ENCODE measurements around the gene ARL15.

Gene ARL15

GRCh38 chr5:54242297-54242696, 68.1 kb downstream of the ARL15 start:
- DNase-seq, result no peak

GRCh38 chr5:54234304-54234933, 76.0 kb downstream of the ARL15 start:
- no peak for DNase-seq

GRCh38 chr5:54230936-54231685, 79.3 kb downstream of the ARL15 start:
- DNase-seq, result no peak

DNA sequence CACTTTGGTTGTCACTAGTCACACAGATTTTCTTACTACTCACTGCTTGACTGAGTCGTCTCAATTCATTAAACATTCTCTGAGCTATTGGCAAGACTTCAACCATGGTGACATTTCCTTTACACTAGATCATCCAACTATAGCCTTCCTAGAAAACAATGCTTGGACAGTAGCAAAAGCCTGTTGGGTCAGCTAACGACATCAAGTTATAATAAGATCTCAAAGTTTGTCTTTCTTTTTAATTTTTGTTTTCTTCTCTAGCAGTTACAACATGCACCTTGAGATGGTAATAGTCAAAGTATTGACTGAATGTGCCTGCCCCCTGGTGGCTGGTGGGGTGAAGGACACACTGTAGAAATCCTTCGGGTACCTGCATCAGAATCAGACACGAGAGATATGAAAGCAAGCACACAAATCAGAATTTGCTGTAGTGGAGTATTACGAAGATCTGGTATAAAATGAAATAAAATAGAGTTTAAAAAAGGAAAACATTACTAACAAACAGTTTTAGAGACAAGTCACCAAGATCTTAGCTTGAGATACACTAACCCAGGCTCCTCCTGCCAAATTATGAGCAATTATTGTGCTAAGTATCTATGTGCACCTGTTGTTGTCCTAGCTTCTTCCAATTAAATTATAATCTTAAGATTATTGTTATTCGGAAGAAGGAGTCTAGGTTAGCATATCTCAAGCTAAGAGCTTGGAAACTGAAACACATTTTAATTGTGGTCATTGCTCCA, 81.2 kb downstream of the ARL15 start:
- DNase-seq, result peak; percentile 61

DNA sequence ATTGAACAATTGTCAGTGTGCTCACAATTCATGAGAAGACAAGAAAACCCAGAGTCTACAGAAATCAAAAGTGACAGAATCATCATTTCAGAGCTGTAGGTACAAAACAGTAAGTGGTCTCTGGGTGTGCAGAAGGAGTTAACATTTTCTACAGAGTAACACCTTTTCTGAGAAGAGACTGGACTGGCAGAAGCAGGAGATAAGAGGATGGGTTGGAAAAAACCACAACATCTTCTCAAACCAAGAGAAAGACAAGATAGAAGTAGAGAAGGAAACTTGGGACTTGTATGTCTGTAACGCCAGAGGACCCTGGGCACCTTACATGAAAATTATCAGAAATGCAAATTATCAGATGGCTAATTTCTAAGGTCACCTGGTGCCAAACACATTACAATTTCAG, 82.6 kb downstream of the ARL15 start:
- DNase-seq, result no peak

GRCh38 chr5:54227109-54227508, 83.3 kb downstream of the ARL15 start:
- no peak for DNase-seq

DNA sequence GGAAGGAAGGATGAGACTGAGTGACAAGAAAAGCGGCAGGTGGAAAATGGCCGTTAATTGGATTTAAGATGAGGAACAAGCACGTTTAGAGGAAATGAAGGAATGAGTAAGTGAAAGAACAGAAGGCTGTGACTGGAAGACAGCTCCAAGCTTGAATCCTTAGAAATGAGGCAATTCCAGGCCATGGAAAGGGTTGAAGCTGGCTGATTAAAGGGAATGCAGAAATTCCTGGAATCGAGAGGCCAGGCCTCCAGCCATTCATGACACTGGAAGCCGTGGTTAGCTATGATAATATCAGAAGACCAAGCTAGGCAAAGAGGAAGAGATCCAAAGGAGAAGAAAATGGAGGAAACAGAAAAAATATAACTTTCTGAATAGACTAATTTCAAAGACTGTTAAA, 84.2 kb downstream of the ARL15 start:
- DNase-seq, result no peak

- DNase-seq, result no peak
Measured at GRCh38 chr5:54224103-54224826, 86.1 kb downstream of the ARL15 start.

GRCh38 chr5:54222336-54222735, 88.0 kb downstream of the ARL15 start:
- no peak for DNase-seq

DNA sequence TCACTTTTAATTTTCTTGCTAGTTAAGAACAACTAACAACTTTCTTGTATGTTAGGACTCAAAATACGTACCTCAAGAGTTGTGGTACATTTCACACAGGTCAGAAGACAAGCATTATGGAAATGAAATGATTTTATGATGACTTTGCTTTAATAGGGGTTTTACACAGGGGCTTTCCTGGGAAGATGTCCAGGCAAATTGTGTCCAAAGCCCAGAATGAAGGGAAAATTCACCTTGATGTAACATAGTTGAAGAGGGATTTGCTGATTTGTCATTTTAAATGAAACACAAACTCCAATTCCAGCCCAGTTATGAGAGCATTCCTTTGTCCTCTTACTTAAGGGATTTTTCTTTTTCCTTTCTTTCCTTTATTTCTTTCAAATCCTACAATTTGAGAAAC, 89.2 kb downstream of the ARL15 start:
- no peak for DNase-seq

DNA sequence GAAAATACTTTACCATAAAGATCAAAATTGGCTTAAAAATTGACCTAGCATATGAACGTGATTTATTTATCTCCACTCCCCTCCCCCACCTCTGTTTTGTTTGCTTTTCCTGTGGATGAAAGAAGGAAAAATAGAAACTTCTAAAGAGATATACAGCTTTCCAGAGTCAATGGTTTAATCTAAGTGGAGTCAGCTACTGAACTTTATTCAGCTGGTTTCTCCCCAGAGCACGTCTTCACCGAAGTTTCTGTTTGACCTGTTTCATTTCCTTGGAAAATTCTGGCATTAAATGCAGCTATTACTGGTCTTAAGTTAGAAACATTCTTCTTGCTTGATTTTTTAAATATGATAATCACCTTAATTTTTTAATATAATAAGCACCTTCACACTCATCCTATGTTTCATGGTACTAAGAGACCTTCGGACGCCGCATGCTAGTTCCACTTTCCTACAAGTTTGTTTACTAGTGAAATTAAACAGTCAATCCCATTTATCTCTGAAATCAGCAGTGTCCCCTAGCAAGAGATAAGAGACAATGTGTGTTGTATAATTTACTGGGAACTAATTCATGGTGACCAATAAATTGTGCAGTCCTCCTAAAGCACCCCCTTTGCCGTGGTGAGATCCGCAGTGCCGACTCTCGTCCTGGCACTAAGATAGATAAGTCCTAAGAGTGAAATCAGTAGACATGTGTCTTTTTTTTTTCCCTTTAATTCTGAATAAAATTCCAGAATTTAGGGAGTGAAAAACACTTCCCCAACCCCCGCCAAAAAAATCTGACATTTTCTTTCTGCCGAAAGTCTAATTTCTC, 89.9 kb downstream of the ARL15 start:
- DNase-seq, result no peak

- peak; percentile 69 for DNase-seq
Measured at GRCh38 chr5:54217826-54218503, 92.4 kb downstream of the ARL15 start.

DNA sequence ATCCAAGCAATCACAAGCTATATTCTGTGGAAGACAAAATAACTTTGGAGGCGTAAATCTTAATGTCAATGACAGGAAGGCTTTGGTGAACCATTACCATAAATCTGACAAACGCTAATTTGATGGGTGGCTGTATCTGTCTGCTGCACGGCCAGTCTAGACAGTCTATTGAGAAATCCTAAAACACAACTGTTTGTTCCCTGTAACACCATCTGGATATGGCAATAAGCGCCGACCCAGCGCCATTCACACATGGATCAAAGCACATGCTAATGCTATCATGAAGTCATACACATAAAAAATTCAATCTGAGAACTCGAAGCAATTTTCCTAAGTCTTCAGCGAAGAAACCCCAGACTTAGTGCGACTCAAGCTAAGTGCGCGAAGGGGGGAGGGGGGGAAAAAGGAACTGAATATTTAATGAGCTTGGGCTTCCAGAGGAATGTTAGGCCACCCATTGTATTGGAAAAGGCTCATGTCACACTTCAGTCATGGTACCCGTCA, 95.1 kb downstream of the ARL15 start:
- DNase-seq, result peak; percentile 39

DNA sequence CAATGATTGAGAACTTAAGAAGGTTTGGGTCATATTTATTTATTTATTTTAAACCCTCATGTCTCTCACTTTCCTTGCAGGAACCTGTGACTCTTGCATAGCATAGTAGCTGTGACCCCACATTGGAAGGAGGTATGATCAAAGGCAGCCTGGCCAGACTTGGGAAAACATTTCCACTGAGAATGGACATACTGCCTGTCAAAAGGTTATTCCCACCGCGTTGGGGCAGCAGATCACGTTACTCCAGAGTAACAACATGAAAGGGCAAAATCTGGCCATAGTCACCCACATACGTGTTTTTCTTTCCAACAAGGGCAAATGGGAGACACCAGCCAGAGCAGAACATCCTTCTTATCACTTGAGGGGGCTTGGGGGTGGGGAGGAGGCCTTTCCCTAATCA, 95.7 kb downstream of the ARL15 start:
- DNase-seq, result no peak

GRCh38 chr5:54212331-54212730, 98.0 kb downstream of the ARL15 start:
- no peak for DNase-seq

DNA sequence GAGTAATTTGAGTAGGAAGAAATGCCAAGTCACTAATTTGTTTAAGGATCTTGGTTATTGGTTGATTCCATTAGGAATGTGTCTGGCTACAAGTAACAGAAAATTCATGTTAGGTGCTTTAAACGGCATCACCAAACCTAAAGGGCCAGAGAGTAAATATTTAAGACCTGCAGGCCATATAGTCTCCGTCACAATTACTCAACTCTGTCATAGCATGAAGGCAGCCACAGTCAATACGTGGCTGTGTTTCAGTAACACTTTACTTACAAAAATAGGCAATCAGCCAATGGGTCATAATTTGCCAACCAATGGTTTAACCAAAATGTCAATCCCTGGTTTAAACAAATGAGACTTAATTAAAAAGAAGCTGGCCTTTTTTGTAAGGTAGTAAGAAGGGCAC, 98.5 kb downstream of the ARL15 start:
- DNase-seq, result no peak

DNA sequence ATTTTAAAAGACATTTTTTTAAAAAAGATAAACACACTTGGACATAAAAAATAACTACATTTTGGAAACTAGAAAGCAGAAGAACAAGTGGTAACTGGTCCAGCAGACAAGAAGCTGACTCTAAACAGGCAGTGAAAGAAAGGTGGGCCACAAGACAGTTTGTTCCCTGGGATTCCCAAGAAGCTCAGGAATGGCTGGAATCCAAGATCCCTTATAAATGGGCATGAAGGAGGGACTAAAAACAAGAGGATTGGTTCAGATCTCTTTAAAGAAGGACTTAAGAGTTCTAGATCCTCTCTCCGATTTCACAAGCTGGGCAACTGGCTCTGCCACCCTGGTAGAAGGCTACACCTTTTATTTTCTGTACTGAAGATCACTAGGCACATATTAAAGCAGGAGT, 102.8 kb downstream of the ARL15 start:
- DNase-seq, result no peak

DNA sequence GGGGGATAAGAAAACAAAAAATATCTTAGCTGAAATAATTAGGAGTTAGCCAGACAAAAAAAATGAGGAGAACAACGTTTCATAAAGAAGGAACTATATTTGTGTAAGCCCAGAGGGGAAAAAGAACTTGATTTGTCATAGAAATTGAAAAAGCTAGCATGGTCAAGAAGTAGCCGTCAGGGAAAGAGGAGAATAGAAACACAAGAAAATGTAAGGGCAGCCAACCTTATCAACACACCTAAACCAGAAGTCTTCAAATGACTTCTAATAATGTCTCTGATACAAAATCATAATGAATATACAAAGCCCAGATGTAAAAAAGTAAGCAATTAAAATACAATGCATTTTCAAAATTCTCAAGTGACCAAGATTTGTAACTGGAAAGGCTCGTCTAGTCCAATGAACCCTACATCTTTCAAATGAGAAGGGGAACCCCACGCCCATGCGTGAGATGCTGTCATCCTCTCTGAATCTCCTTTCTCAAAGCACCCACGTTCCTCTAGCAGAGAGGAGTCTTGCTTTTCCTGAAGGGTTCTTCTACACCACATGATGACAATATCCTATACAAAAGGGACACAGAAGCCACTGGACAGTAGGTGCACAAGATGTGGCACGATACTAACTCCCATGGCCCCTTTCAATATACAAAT, 103.7 kb downstream of the ARL15 start:
- DNase-seq, result no peak

DNA sequence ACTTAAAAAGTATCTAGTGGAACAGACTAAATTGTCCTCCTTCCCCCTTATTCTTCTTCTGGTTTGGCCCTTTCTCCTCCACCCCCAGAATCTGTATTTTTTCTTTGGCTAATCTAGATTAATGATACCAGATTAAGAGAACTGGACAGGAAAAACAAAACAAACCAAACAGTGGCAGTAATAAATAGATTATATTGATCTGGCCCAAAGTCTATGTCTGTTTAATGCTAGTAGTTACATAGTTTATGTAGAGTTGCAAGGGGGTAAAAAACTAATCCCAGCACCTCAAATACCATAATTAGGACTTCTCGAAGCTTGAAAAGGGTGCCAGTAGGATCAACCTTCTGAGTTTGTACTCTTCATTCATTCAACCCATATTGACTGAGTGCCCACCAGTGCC, 104.5 kb downstream of the ARL15 start:
- DNase-seq, result no peak

GRCh38 chr5:54205453-54205852, 104.9 kb downstream of the ARL15 start:
- DNase-seq, result no peak

- DNase-seq, result no peak
Measured at GRCh38 chr5:54197018-54197417, 113.4 kb downstream of the ARL15 start.
